Measurements from ENCODE around the gene TMEM106B. TPM values are rescaled to one million over a fixed set of nuclear protein-coding genes. Genes with fewer than 3 reads are reported as not detected.

Gene TMEM106B
- total RNA-seq, 1 experiment from 2014 or later: 6.6 TPM

DNA sequence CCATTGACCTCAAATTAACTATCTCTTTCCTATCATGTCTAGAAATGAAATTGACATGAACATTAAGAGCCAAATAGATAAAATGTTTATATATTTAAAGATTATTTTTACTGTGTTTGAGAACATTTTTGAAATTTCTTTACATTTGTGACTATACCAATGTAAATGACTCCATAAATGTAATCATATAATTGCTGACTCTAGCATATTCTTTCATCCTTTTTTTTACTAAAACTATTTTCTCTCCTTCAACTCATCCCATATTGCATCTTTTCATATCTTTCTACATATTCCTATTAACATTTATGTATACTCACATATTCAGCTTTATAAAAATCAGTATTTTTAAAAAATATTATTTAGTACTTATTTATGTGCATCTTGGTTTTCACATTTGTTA is 16.9 kb downstream of the TMEM106B start:
- no peak for DNase-seq (ENCODE audit: low spot score)

DNA sequence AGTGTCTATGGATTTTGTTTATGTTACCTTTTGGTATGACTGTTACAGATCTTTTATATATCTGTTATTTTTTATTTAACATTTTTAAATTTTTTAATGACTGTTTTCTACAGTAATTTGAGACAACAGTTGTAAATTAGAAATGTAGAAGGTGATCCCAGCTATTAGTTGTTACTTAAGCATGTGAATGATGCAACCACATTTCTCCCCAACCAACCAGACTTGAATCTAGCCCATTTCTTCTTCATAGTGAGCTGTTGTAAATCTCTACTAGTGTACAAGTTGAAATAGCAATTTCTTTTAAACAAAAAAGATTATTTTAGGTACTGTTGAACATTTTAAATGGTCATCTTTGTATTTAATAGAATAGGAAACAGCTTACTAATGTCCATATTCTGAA is 18.0 kb downstream of the TMEM106B start:
- DNase-seq (ENCODE audit: low spot score): no peak

DNA sequence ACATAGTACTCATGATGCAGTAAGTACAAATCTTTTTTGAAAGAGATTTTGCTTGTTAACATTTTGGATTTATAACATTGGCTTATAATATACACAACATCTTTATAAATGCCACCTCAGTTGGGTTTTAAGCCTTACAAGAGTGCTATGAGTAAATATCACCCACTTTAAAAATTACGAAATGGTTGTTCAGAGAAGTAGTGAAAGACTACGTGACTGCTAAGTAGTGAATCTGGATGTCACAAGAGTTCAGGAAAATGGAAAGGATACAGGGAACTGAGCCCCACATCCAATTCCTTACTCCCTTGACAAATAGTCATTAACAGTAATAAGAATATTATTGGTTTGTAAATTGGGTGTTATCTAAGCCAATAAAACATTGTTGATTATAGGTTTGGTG is 20.0 kb downstream of the TMEM106B start:
- DNase-seq (ENCODE audit: low spot score): no peak

DNA sequence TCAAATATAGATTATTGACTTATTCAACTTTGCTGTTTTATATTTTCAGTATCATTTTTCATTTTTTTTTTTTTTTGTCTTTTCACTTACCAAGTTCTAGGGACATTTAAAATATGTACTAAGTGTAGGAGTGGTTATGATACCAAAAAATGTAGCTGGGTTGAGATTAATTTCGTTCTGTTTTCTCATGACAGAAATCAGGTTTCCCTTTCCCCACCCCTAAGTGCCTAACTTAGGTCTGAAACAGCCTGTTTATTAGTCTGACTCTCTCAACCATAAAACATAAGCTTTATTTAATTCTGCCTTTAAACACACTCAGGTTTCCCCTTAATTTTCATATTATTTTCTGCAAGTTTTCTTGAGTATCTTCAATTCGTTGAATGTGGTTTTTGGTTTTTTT is 22.1 kb downstream of the TMEM106B start:
- no peak for DNase-seq (ENCODE audit: low spot score)

DNA sequence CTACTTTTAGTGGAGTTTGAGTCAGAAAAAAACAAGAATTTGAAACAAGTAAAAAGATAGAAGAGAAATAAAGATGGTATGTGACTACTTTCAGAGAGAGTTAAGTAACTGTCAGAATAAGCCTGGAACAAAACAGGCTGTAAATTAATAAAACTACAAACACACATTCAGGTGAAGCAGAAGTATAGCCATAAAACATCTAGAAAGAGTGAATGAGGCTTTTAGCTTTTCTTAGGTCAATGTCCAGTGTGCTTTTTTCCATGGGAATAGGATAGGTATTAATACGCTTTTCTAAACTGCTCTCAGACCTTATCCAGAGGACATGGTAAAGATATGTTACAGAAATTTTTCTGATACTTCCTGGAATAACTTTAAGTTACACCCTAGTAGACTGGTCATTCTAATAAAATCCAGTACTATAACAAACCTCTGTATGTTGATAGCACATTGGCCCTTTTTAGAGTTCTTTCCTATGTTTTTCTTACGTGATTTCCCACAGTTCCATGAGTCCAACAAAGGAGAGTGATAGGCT is 23.3 kb downstream of the TMEM106B start:
- DNase-seq (ENCODE audit: low spot score): no peak

DNA sequence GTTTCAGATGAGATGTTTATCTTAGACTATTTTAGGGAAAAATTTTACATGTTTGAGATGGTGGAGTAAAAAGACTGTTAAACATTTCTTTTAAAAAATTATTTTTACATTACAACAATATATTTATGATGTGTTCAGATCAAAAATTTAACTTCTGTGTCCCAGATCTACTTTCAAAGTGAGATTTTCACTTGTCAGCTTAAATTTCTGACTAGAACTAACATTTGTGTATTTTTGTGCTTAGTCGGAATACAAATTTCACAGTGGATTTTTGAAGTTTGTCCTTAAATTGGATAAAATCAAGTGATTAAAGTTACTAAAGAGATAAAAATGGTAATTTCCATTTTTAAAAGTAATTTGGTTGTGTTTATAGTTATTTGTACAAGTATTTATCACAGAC is 24.9 kb downstream of the TMEM106B start:
- no peak for DNase-seq (ENCODE audit: low spot score)

DNA sequence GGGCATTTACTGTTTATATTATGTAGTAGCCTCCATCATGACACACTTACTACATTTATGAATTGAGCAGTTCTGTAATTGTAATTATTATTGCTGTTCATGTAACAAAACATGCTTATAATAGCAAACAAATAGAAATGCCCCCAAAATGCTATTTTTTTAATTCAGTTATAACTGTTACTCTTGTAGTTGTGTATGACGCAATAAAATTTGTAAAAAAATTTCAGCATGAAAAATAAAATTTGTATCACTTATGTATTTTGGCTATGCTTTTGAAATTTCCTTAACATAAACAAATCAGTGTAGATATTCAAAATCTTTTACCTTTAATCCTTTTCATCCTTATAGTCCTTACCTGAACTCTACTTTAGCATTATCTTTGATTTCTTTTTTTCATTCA is 25.9 kb downstream of the TMEM106B start:
- DNase-seq (ENCODE audit: low spot score): no peak

DNA sequence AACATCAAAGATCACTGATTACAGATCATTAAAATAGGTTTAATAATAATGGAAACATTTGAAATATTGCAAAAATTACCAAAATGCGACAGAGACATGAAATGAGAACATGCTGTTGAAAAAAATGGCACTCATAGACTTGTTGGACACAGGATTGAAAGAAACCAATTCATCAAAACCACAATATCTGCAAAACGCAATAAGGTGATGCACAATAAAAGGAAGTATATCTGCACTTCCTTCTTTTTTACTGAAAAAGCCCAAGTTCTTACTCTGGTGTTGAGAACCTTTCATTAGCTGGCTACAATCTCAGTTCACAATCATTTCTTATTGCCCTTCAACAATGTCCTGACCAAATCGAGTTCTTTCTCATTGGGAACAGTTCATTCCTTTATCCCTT is 28.7 kb downstream of the TMEM106B start:
- DNase-seq (ENCODE audit: low spot score): no peak

DNA sequence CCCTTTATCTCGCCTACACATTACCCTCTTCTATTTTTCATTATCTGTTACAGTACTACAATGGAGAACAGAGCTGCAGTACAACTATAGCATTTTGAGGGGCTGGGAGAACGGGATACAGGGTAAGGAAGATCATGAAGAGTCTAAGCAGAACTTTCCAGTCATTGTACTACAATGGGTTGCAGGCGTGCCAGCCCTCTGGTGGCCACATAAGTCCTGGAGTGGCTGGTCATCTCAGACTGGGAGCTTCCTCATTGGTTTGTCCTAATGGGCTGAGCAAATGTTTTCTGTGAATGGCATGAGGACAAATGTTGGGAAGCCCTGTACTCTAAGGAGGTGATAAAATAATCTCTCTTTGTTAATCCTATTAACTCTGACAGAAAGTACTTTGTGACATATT is 33.0 kb downstream of the TMEM106B start:
- peak; percentile 78 for DNase-seq (ENCODE audit: low spot score)

DNA sequence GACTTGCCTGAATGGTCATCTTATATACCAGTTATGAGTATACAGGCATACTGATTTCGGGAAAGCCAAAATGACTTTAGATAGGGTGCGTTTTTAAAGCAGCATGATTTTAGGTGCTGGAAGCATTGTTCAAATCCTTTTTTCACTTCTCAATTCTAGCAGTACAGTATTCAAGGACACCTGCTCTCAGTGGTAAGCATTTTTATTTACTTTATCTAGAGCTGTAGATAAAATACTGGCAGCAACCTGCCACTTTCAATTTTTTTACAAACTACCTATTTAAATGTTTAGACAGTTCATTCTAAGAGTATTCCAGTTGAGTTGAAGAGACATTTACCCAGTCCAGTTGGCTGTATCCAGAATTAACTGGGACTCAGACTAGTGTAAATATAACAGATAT is 33.6 kb downstream of the TMEM106B start:
- no peak for DNase-seq (ENCODE audit: low spot score)

DNA sequence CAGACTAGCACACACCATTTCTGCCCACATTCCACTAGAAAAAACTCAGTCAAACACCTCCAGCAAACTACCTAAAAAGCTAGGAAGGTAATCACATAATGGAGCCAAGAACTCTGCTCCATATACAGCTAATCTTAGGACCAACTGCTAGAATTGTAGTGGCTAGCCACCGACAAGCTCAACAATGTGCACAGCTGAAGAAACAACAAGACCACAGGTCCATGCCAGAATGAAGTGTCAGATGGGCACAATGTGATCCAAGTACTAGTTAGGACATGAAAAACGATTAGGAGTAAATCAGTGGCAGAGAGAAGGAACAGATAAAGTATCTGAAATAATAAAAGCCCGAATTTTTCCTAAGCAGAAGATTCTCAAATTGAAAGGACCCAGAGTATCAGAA is 38.6 kb downstream of the TMEM106B start:
- no peak for DNase-seq (ENCODE audit: low spot score)

DNA sequence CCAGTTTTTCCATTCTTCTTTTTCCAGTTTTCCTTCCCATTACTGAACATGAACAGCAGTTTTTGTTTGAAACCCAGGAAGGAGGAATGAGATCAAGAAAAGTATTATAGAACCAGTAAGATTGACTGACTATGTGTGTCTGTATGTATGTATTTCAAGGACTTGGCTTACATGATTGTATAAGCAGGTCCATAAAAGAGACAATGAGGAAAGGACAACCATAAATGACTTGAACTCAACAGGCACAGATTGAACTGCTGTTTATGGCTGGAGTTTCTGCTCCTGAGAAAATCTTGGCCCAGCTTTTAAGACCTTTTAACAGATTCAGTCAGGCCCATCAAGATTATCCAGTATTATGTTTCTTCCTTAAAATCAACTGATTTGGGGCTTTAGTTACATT is 39.1 kb downstream of the TMEM106B start:
- DNase-seq (ENCODE audit: low spot score): no peak

DNA sequence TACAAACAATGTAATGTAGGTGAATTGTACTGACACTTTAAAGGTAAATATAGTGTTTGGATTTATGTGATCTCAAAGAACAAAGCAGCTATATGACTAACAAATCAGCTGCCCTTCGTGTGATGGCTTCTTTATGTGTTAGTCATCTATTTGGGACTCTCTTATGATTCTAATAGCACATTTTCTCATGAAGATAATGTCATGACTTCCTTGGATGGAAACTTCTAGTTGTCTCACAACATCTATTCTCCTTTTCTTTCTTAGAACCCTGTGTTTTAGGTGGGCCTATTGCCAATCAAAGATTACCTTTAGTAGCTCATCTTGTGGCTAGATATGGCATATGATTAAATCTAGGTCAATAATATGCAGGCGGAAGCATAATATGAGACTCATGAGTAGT is 45.0 kb downstream of the TMEM106B start:
- DNase-seq (ENCODE audit: low spot score): no peak

DNA sequence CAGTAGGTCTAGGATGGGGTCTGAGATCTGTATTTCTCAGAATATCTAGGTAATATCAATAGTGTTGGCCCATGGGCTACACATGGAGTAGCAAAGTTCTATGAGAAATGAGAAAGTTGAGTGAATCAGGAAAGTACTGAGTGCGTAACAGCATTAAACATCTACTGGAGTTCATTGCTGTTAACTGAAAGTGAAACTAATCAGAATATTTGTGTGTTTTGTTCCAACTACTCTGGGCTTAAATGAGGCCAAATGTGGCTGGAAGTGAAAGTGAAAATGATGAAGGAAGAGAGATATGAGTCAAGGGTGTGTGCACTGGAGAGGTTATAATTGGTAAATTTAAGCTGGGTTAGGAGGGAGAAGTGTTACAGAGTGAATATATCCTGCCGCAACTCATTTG is 46.5 kb downstream of the TMEM106B start:
- DNase-seq (ENCODE audit: low spot score): no peak

DNA sequence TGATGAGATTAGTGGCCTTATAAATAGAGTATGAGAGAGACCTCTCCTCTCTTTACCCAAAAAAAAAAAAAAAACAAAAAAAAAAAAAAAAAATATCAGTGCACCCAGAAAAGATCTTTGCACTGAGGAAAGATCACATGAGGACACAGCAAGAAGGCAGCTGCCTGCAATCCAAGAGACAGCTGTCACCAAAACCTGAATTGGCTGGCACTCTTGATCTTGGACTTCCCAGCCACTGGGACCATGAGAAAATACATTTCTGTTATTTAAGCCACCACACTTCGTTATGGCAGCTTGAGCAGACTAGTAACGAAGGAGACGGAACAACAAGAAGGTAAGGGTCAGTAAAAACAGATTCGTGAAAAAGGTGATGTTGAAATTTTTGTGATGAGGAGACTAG is 47.0 kb downstream of the TMEM106B start:
- DNase-seq (ENCODE audit: low spot score): no peak

DNA sequence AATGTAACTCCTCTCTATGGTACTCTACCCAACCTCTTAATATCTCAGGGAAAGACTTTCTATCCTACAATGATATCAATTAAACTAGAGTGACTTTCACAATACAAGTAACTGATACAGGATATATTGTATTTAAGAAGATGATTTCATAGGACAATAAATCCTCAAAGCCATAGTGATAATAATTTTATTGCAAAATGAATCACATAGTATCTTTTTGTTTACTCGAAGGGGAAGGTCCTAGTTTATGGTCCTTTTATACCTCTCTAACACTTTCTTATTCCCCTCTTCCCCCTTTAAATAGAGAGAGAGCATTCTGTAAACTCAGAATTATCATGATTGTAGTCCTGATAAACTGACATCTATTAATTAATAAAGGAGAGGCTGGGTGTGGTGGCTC is 56.4 kb downstream of the TMEM106B start:
- DNase-seq (ENCODE audit: low spot score): no peak

DNA sequence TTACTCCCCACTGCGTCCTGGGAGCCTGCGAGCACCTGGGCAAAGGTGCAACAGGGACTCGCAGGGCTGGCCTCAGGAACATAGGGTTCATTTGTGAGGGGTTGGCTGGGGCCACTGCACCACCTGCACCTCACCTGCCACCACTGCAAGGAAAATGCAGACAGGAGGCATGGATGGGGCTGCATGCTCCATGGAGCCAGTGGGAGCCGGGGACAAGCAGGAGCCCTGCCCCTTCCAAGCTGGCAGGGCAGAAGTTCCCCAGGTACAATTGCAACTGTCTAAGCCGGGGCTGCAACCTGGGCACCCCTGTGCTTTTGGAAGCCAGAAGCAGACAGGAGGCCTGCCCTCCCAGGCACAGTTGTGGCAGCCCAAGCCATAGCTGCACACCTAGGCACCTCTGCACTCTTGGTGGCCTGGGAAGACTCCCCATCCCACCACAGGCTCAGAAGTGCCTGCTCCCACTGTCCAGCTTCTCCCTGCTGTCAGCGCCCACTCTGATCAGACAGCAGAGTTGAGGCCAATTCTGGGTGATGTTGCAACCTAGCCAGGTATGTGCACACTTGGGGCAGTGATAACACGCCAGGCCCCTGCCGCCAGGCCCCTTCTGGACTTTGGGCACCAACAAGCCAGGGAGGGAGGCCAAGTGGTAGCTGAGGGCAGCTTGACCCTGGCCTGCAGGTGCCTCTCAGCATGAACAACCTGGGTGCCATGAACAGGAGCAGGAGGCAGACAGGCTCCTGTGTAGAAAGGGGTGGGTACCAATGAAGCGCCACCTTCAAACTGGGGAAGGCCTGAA is 58.2 kb downstream of the TMEM106B start:
- DNase-seq (ENCODE audit: low spot score): no peak

DNA sequence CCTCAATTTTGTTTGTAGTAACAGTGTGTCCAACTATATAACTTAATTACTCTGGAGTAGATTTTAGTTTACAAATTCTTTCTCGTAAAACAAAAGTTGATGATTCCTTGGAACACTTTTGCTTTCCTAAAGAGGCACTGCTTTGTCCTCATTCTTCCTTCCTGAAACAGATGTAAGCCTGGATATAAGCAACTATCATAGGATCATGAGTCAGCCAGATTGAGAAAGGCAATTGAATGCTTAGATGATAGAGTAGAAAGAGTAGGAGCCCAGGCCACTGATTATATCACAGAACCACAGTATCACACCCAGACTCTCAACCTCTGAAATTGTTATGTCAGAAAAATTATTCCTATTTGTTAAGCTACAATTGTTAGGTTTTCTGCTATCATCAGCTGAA is 69.9 kb downstream of the TMEM106B start:
- no peak for DNase-seq (ENCODE audit: low spot score)

DNA sequence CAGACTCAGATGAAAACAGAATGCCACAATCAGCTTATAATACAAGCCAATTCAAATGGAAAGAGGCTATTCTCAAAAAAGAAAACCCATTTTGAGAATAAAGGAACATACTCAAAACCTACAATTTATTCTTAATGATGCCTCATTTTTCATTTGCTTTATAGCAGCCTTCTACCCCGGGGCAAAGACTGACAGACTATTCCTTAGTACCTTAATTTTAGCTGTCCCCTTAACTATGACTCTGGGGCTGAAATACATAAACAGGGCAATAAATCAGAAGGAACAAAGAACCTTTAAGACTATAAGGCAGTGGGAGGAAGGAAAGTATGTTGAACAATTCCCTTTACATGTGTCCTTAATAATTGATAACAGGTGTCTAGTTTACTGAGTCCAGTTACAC is 76.8 kb downstream of the TMEM106B start:
- DNase-seq (ENCODE audit: low spot score): no peak

DNA sequence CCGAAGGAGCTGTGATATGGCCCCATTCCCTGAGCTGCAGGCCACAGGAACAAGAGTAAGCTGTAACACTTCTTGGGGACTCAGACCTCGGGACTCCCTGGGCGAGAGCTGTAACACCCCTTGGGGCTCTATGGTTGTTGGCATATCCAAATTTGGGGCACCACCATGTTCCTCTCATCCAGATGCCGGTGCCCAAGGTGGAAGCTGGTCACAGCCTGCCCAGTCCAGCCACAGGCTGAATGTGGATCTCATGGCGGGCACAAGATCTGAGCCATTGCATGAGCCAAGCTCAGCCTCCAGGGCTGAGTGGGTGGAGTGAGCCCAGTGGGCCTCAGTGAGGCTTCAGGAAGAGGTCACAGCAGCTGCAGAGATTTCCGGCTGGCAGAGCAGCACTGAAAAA is 78.9 kb downstream of the TMEM106B start:
- no peak for DNase-seq (ENCODE audit: low spot score)

DNA sequence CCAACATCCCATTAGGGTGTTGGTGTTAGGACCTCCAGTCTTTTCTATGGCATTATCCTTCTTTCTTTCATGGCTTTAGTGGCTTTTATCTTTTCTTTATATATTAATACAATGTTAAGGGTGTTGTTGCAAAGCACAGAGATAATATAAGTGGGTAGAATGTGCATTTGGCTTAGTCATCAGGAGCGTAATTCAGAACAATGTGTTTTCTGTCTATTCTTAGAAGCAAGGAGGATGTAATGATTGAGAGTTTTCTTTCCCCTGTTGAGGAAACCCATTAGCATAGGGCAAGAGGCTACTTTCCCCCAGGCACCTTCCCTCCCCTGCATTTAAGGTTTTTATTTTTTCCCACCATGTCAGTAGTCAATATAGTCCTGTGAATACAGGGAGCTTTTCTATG is 79.7 kb downstream of the TMEM106B start:
- DNase-seq (ENCODE audit: low spot score): no peak

DNA sequence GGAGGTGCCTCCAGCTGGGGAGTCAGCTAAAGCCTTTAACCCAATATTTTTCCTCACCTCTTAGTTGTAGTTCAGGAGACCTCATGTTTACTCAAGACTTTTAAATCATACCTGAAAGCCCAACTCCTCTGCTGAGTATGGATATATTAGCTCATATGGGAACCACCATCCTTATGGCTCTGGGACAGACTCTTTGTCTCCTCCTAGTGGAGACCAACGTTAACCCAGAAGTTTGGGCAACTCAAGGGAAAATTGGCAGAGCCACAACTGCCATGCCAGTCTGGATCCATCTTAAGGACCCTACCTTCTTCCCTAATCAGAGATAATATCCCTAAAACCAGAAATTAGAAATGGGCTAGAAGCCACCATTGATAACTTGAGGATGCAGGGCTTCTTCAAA is 80.8 kb downstream of the TMEM106B start:
- DNase-seq (ENCODE audit: low spot score): no peak

Measured in HT-29 (cell line).